GM20431 (cell line): ENCODE measurements around the gene TBKBP1.

Experiments
- in situ Hi-C: fragments of 300-500 bp; cut with MseI, MboI; formaldehyde crosslinking; loops from one replicate; pipeline ENCODE4 v1.15.0; 2020; ENCODE audit warnings: low sequenced_read_pairs; ENCODE audit not compliant: unreplicated experiment

TBKBP1 gene

GRCh38 chr17:47709594-47709993, 15.6 kb downstream of the TBKBP1 start:
- in situ Hi-C loops = no loop called here

DNA sequence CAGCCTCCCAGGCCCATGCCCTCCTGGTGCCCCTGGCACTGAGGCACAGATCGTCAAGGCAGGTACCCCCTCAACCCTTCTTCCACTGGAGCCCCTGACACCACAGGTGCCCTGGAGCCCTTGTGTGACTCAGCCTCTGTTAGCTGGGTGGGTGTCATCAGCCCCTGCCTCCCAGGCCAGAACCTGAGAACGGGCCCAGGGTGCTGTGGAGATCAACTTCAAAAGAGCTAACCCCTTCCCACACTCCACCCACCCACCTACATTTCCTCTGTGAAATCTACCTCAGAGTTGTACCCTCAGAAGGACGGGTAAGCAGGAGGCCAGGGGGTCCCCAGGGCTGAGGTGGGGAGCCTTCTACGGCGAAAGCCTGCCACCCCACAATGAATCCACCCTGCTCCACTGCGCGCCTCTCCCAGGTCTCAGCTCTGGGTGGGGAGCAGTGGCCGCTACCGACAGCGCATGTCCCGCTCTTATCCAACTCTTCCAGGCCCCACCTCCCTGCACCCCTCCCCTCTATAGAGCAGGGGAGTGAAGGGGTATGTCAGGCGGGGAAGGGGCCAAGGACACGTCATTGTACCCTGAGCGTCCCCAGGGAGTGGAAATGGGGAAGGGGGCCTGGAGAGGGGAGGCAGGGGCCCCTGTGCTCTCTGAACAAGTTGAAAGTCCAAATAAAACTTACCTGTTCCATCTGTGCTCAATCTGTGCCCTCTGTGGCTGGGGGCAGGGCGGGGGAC, 17.6 kb downstream of the TBKBP1 start:
- in situ Hi-C loops = no loop called here

DNA sequence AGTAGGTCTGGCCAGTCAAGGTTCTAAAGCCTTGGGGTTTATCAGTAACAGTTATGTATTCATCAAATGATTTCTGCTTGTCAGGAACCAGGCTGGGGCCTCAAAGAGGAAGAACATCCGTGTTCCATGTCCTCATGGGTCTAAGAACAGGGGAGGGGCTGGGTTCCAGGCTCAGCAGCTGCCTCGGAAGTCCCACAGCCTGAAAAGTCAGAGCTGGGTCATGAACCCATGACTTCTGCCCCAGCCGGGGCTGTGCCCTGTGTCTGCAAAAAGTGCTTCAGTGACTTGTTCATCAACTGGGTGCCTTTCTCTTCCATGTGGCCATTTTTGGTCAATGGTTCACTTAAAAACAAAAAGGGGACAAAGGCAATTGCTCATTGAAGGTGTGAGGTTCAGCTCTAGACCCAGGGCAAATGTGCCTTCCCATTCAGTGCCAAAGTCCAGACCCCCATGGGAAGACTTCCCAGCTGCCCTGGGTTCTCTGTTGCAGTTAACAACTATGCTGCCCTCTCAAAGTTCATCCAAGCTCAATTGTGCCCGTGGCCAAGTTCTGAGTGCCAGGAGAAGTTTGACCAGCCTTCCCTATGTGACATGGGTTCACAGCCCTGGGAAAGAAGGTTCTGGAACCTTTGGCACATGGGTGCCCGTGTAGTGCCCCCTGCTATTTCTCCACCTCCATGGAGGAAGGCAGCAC, 18.5 kb downstream of the TBKBP1 start:
- in situ Hi-C loops = no loop called here

GRCh38 chr17:47713980-47714700, 20.2 kb downstream of the TBKBP1 start:
- in situ Hi-C loops = no loop called here

DNA sequence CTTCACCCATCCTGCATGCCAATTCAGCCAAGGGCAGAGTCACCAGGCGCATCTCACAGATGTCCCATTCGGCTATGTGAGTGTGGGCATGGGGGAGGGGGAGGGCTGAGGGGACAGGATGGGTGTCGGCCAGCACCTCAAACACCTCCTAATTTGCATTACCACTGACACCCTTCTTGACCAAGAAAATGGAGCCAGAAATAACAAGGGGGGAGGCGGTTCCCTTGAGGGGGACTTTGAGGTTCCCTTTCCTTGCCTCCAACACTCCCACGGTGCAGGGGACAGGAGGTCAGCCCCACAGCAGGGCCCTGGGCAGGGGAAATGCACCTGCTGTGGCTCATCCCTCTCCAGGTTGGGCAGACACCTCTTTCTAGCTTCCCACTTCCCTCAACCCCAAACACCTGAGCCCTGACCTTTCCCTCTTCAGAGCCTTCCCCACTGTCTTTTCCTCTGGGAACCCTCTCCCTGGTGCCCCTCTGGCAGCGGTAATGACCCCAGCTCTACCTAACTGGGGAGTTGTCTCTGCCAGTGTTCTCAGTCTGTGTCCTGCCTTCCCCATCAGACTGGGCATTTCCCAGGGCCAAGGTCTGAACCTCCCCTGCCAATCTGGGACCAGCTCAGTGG, 20.9 kb downstream of the TBKBP1 start:
- in situ Hi-C loops = no loop called here

DNA sequence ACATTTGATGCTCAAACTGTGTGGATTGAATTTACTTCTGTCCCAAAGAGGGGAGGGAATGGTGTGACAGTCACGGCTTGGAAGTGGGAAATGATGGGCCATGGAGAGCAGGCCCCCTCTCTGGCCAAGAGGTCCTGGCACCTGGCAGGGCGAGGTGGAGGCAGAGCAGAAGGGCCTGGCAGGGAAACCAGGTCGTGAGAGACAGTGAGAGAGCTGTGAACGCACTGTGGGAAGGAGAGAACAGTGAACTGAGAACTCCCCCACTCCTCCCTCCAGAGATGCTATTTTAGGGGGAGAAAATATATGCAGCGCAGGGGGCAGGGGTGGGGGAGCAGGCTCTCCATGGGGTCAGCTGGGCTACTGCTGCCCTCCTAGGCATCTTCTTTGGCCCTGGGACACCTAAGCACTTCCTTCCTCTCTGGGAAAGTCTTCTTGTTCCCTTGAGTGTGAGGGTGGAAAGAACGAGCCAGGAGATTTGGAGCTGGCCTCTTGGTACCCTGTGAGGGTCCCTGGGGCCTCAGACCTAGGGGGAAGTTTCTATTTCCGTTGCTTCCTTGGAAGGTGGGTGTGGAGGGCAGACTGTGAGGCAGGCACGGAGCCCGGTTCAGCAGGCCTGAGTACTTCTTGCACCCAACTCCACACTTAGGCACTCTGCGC, 21.8 kb downstream of the TBKBP1 start:
- in situ Hi-C loops = no loop called here

- in situ Hi-C loops = no loop called here
Measured at GRCh38 chr17:47716375-47716774, 22.4 kb downstream of the TBKBP1 start.

- in situ Hi-C loops = no loop called here
Measured at GRCh38 chr17:47717261-47717697, 23.3 kb downstream of the TBKBP1 start.

DNA sequence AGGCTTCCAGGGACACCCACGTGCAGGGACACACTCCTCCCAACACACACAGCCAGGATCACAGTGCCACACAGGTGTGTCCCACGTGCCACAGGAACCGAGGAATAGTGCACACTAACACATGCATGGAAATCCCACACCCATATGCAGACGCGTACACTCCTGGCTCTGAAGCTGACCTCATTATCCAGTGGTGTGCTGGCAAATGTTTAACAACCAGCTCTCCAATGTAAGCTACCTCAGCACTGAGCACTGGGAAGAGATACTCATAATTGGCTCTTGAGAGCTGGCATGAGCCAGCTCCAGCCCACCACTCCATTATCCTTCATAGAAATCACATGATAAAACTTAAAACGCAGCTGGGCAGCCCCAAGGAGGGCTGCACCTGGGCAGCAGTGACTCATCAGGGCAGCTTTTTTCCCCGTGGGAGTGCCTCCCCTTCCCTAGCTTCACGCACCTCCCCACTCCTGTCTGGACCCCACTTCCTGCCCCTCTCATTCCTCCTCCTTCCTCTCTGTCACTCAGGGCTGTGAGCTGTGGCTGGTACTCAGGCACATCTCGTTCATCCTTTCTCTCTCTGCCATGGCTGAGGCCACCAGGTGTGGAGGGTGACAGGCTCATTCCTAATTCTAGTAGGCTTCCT, 24.1 kb downstream of the TBKBP1 start:
- in situ Hi-C loops = no loop called here

DNA sequence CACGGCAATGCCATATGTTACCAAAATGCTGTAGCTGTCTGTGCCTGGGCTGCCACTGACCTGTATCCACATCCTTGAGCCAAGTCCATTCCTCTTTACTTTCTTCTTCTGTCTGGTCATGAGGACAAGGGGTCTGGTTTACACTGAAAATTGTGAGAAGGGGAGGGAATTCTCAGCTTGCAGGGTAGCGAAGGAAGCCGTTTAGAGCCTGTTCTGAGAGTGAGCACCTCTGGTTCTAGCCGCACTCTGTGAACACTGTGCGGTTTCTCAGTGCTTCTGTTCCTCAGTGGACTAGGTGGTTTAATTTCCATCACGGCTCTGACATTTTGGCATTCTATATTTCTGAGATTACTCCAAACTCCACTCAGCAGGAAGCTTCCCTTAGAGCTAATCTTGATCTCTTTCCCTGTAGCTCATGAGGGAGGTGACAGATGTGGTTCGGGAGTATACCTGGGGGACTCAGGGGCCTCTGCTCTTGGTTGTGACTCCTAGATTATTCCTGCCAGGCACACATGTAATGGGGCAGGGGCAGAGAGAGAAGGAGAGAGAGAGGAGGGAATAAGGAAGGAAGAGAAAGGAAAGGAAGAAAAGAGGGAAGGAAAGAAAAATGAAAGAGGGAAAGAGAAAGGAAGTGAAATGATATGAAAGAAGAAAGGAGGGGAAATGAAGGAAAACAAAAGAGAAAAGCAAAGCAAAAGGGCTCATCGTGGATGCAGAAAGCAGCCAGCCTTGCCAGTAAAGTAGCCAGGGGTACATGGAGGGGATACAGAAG, 24.9 kb downstream of the TBKBP1 start:
- in situ Hi-C loops = no loop called here

- in situ Hi-C loops = no loop called here
Measured at GRCh38 chr17:47719411-47720152, 25.6 kb downstream of the TBKBP1 start.

- in situ Hi-C loops = no loop called here
Measured at GRCh38 chr17:47720196-47720595, 26.2 kb downstream of the TBKBP1 start.

GRCh38 chr17:47720754-47721533, 27.0 kb downstream of the TBKBP1 start:
- in situ Hi-C loops = no loop called here

GRCh38 chr17:47721725-47722124, 27.8 kb downstream of the TBKBP1 start:
- in situ Hi-C loops = no loop called here

DNA sequence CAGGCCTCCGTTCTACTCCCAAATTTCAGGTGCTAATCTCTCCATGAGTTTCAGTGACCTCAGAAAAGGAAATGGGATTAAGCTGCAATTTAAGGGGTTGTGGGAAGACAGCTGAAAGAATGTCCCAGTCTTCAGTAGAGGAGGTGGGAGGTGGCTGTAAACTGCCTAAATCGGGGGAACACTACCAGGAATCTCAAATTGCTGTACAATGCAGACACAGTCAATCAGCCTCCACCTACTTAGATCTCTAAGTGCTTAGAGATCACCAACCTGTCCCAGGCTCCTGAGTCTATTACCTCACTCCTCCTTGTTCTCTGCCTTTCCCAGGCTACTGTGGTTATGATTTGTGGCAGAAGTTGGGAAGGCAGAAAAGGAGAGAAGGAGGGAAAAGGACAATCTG, 30.7 kb downstream of the TBKBP1 start:
- in situ Hi-C loops = no loop called here

DNA sequence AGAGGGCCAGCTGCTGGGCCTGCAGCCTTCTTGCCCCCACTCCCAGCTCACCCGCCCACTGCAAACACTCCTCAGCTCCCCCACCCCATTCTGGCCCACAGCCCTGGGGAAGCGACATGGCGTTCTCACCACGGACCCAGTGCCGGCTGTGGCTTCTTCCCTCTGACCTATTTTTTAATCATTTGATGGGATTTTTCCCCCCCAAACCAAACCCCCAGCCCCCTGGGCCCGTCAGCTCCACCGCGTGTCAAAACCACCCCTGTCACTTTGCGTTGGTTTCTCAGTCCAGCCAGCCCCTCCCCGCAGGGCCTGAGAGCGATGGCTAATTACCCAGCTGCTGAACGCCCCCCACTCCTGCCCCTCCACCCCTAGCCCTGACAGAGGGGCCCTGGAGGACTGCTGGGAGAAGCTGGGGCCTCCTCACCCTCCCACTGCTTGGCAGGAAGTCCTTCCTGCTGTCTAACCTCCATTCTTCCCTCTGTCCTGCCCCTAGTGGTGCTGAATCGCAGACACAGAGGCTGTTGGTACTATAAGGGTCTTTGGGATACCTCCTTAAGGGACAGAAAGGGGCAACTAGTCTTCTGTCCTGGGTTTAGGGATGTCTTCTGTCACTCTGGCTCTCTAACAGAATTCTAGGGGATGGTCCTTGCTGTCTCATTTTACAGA, 31.6 kb downstream of the TBKBP1 start:
- in situ Hi-C loops = no loop called here
